Measurements from ENCODE around the gene SYT9. TPM values are rescaled to one million over a fixed set of nuclear protein-coding genes. Genes with fewer than 3 reads are reported as not detected.

Gene SYT9
- total RNA-seq, 1 experiment from 2014 or later = not detected

- no peaks in the 10 kb centered on the region for H3K9me3 Mint-ChIP-seq (ENCODE audit: low read depth, unreplicated experiment)
- H3K4me1 Mint-ChIP-seq (ENCODE audit: low read depth, unreplicated experiment) = no peaks in the 10 kb centered on the region
- no peaks in the 10 kb centered on the region for H3K36me3 Mint-ChIP-seq (ENCODE audit: insufficient read depth, unreplicated experiment)
- no peak for DNase-seq
- CTCF ChIA-PET = interaction anchor here (0.5 kb wide), 1 partner anchor 419 kb away, joined by 3 read pairs; no protein-coding TSS in a partner anchor
- TF ChIP-seq CTCF (IDR thresholded peaks at IDR 0.05; ENCODE audit: unreplicated experiment) = no peak
- H3K27me3 Mint-ChIP-seq (ENCODE audit: unreplicated experiment) = peaks cover 89% of the 10 kb centered on the region
- no peak overlapping the region for H3K27ac Mint-ChIP-seq (ENCODE audit: unreplicated experiment)
- BruUV-seq (replicated peaks) = no TSS peak
- intact Hi-C loops (cut with micrococcal nuclease; ENCODE audit: unreplicated experiment) = no loop called here
- H3K4me3 Mint-ChIP-seq (ENCODE audit: low read depth, unreplicated experiment) = no peak overlapping the region
These were observed 97.0 kb downstream of the SYT9 start for GRCh38 chr11:7348432-7349304.

GRCh38 chr11:7351228-7351627, 99.5 kb downstream of the SYT9 start:
- H3K27me3 Mint-ChIP-seq (ENCODE audit: unreplicated experiment) = peaks cover 80% of the 10 kb centered on the region
- DNase-seq = no peak
- CTCF ChIA-PET = interaction anchor here (0.5 kb wide), 1 partner anchor 256 kb away, joined by 5 read pairs; no protein-coding TSS in a partner anchor
- H3K36me3 Mint-ChIP-seq (ENCODE audit: insufficient read depth, unreplicated experiment) = no peaks in the 10 kb centered on the region
- no peak for TF ChIP-seq CTCF (IDR thresholded peaks at IDR 0.05; ENCODE audit: unreplicated experiment)
- no peak overlapping the region for H3K27ac Mint-ChIP-seq (ENCODE audit: unreplicated experiment)
- no TSS peak for BruUV-seq (replicated peaks)
- H3K4me3 Mint-ChIP-seq (ENCODE audit: low read depth, unreplicated experiment) = no peak overlapping the region
- no peaks in the 10 kb centered on the region for H3K4me1 Mint-ChIP-seq (ENCODE audit: low read depth, unreplicated experiment)
- intact Hi-C loops (cut with micrococcal nuclease; ENCODE audit: unreplicated experiment) = loop anchor here (10.0 kb wide), 1 partner anchor 256 kb away; no protein-coding TSS in a partner anchor
- no peaks in the 10 kb centered on the region for H3K9me3 Mint-ChIP-seq (ENCODE audit: low read depth, unreplicated experiment)

GRCh38 chr11:7353100-7353499, 101.4 kb downstream of the SYT9 start:
- Mint-ChIP-seq H3K4me1 (ENCODE audit: low read depth, unreplicated experiment) (no peaks in the 10 kb centered on the region), H3K9me3 (ENCODE audit: low read depth, unreplicated experiment) (no peaks in the 10 kb centered on the region), H3K27me3 (ENCODE audit: unreplicated experiment) (peaks cover 61% of the 10 kb centered on the region), H3K27ac (ENCODE audit: unreplicated experiment) (no peak overlapping the region), H3K36me3 (ENCODE audit: insufficient read depth, unreplicated experiment) (no peaks in the 10 kb centered on the region), H3K4me3 (ENCODE audit: low read depth, unreplicated experiment) (no peak overlapping the region)
- intact Hi-C loops (cut with micrococcal nuclease; ENCODE audit: unreplicated experiment) = loop anchor here (1.0 to 10.0 kb wide), 3 partner anchors 89 to 342 kb away; no protein-coding TSS in a partner anchor
- BruUV-seq (replicated peaks) = no TSS peak
- CTCF ChIA-PET = interaction anchor here (0.8 to 2.0 kb wide), 7 partner anchors 84 to 342 kb away, joined by 3 to 16 read pairs (median 4); no protein-coding TSS in a partner anchor
- peak; percentile 65 for TF ChIP-seq CTCF (IDR thresholded peaks at IDR 0.05; ENCODE audit: unreplicated experiment)
- DNase-seq = peak; percentile 49

GRCh38 chr11:7364660-7365059, 113.0 kb downstream of the SYT9 start:
- H3K27ac Mint-ChIP-seq (ENCODE audit: unreplicated experiment) = no peak overlapping the region
- H3K36me3 Mint-ChIP-seq (ENCODE audit: insufficient read depth, unreplicated experiment) = no peaks in the 10 kb centered on the region
- no peak for TF ChIP-seq CTCF (IDR thresholded peaks at IDR 0.05; ENCODE audit: unreplicated experiment)
- no peaks in the 10 kb centered on the region for H3K27me3 Mint-ChIP-seq (ENCODE audit: unreplicated experiment)
- no peaks in the 10 kb centered on the region for H3K4me1 Mint-ChIP-seq (ENCODE audit: low read depth, unreplicated experiment)
- no peak for DNase-seq
- no peaks in the 10 kb centered on the region for H3K9me3 Mint-ChIP-seq (ENCODE audit: low read depth, unreplicated experiment)
- H3K4me3 Mint-ChIP-seq (ENCODE audit: low read depth, unreplicated experiment) = no peak overlapping the region
- BruUV-seq (replicated peaks) = no TSS peak
- intact Hi-C loops (cut with micrococcal nuclease; ENCODE audit: unreplicated experiment) = no loop called here
- CTCF ChIA-PET = no interaction called here
